Stimulated activated CD8-positive, alpha-beta memory T cell treated with anti-CD3 and anti-CD28 coated beads, Interleukin-2, amount 100 ng/mL, for 1 hour (primary cell): ENCODE results near the gene RPAP2.
"Not testable (repeated sequence)": the region's sequence is repeated elsewhere in the genome, so short reads cannot be mapped to it uniquely, and the experiment has no call there.

Experiments used
- DNase-seq, 2 donors: peaks; one replicate each; pipeline ENCODE4 v3.0.0-alpha.2; 2020; ENCODE audit warnings: low read depth in 2 of 2

The RPAP2 gene

GRCh38 chr1:92376345-92376744 lies 77.5 kb downstream of the RPAP2 start:
- DNase-seq: no peak

DNA sequence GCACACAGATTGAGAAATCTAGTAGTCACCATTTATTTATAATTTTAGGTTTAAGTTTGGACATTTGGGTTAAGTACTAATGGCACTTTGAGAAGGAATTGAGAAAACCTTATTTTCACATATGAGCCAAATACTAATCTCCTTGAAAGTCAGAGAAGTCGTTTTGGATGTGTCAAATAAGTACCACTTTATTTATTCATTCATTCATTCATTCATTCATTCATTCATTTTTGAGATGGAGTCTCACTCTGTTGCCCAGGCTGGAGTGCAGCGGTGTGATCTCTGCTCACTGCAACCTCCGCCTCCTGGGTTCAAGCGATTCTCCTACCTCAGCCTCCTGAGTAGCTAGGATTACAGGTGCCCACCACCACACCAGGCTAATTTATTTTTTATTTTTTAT lies 79.1 kb downstream of the RPAP2 start:
- not testable (repeated sequence) for DNase-seq

- no peak for DNase-seq
Observed at GRCh38 chr1:92380867-92381266, 82.0 kb downstream of the RPAP2 start.

DNA sequence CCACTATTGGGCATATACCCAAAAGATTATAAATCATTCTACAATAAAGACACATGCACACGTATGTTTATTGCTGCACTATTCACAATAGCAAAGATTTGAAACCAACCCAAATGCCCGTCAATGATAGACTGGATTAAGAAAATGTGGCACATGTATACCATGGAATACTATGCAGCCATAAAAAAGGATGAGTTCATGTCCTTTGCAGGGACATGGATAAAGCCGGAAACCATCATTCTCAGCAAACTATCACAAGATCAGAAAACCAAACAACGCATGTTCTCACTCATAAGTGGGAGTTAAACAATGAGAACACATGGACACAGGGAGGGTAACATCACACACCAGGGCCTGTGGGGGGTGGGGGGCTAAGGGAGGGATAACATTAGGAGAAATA lies 95.1 kb downstream of the RPAP2 start:
- DNase-seq: not testable (repeated sequence)

DNA sequence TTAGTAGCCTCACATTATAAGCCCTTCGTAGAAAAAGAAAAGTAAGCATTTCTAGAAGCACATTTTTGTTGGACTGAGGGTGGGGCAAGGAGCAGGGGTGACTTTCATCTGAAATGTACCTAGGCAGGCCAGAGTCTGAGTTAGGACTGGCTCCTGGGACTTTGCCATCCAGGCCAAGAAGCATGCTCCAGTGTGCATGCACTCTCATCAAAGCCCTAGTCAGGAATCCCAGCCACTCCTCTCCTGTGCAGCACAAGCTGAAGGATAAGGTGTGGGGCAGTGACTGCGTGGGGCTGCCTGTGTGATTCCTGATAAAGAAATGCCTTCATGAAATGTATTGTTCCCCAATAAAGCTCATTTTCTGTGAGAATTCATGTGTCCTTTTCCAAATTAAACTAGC lies 99.7 kb downstream of the RPAP2 start:
- DNase-seq: no peak

DNA sequence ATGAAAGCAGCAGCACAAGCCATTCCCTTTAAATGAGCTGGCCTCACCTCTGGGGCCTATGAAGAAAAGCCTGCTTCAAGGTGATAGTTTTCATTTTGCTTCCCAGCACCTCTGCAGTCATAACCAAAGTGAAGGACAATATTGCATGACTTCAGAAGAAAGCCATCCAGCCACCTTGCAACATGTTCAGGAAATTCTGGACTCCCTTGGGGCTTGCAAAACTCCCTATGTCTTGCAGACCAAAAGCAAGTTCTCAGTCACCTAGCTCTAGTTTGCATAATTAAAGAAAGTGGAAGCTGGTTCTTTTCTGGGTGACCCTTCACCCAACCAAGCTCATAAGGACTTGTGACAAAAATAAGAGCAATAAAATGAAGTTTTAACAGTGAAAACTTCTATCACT lies 100.2 kb downstream of the RPAP2 start:
- no peak for DNase-seq

GRCh38 chr1:92404661-92405060 lies 105.8 kb downstream of the RPAP2 start:
- no peak for DNase-seq

DNA sequence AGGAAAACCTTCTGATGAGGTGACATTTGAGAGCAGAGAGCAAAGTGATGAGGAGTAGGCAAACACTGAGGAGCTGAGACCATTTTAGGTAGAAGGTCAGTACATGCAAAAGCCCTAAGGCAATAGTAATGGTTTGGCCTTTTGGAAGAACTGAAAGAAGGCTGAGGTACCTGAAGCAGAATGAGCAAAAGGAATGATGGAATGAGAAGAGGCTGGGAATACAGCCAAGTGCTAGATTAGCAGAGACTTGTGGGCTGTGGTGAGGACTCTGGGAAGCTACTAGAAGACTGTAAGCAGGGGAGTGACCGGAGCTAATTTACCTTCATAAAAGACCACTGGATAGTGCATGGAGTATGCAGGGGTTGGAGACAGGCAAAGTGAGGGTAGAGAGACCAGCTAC lies 110.0 kb downstream of the RPAP2 start:
- no peak for DNase-seq

DNA sequence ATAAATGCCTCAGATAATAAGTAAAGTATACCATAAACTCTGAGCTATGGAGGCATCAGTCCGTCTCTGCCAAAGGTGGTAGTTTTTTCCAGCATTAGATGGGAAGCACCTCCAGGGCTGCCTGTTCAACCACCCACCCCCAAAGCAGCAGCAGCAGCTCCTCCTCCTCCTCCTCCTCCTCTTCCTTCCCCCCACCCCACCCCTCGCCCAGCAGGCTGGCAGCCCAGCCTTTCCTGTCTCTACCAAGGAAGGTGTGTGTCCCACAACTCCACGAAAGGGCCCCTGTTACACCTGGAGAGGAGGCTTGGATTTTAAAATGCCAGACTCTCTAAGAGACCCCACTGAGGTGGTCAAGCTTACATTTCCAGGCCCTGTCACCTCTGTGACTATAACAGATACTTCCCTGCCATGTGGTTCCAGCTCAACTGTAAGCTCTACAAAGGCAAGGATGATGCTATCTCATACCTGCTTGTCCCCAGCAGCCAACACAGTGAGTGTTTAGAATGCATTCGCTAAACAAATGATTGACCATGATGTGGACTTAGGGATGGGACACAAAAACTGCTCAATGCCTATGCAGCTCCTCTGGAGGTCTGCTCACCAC lies 111.2 kb downstream of the RPAP2 start:
- DNase-seq: no peak

DNA sequence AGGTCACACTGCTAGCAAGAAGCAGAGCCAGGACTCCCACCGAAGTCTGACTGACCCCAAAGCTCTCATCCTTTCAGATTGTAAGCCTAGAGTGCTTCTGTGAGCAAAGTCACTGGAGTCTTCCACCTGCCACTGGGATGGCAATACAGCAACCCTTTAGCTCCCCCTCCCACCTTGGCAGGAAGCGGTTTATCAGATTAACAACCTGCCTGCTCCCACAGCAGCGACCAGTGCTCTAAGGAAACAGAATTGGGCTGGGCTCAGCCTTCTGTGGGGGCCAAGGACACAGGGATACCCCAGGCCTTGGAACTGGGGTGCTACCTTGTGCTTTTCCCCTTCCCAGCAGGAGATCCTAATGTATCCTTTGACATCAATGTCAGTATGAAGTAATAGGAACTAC lies 111.8 kb downstream of the RPAP2 start:
- DNase-seq: no peak

GRCh38 chr1:92411511-92411910 lies 112.7 kb downstream of the RPAP2 start:
- DNase-seq: no peak

GRCh38 chr1:92419642-92420041 lies 120.8 kb downstream of the RPAP2 start:
- DNase-seq: no peak

DNA sequence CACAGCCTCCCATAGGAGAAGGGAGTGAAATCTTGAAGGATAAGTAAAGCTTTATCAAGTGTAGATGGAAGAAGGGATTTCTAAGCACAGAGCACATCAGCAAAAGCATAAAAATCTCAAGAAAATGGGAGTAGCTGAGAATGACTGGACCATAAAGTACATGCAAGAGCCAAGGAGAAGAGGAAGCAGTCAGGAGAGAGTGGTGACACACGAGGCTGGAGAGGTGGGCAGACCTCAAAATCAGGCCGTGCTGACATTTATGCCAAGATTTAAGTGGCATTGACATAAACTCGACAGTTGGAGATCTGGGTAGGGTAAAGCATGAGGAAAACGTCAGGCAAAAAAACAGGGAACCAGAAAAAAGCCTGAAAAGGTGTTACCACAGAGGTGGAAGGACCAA lies 125.5 kb downstream of the RPAP2 start:
- DNase-seq: no peak

- no peak for DNase-seq
Observed at GRCh38 chr1:92425617-92426016, 126.8 kb downstream of the RPAP2 start.

GRCh38 chr1:92430030-92430429 lies 131.2 kb downstream of the RPAP2 start:
- no peak for DNase-seq

GRCh38 chr1:92434572-92434971 lies 135.7 kb downstream of the RPAP2 start:
- not testable (repeated sequence) for DNase-seq

DNA sequence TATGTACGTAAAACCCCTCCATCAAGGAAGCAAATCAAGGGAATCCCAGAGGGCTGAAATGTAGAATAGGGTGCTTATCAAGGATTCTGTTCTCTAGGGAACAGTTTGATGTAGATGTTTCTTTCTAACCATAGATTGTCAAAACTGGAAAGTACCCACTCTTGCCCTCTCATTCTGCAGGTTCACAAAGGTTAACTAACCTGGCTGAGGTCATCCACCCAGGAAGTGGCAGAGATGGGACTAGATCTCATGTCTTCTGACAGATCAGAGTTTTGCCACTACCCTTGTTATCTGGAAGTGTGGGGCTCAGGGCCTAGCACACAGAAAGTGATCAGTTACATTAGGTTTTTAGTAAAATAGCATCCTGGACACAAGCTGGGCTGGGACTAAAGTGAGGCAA lies 140.4 kb downstream of the RPAP2 start:
- DNase-seq: no peak

DNA sequence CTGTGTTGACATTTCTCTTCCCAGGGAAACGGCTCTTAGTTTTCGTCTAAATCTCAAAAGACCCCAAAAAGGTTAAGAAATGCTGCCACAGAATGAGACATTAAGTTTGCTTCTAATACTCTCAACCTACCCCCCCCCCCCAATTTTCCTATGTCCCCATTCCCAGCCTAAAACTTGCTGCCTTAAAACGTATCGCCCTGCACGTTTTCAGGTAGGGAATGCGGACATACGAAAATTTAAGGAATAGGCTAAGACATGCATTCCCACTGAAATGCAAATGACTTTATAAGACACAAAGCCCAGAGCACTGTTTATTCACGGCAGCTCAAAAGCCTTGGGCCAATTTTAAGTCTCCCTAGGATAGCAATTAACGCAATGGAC lies 142.4 kb downstream of the RPAP2 start:
- DNase-seq: no peak

DNA sequence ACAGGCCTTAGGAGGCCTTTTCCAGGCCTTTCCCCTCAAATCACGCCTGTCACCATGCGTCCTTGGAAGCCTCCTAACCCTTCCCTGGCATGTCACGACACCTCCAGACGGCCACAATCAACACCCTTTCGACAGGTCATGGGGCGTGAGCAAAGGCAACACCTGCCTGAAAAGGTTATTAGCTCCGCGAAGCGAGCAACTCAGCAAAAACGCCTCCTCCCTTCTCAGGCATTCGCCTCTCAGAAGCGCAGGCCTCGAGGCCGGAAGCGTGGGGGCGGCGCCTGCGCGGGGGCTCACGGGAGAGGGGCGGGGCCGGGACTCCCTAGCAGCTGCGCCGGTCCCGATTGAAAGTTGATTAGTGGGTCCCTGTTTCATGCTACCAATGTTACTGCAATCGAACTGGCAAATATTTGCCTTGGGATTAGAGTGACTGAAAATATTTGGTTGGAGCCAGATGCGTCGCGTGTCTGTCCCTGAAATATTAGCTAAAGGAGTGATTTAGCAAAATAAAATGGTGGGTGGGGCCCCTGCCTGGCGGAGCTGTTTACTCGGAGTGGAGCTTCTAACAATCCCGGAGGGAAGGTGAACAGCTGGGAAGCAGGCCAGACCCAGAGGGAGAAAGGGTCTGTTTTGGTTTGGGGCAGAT lies 143.0 kb downstream of the RPAP2 start:
- DNase-seq: no peak

GRCh38 chr1:92442351-92442750 lies 143.5 kb downstream of the RPAP2 start:
- DNase-seq: no peak

DNA sequence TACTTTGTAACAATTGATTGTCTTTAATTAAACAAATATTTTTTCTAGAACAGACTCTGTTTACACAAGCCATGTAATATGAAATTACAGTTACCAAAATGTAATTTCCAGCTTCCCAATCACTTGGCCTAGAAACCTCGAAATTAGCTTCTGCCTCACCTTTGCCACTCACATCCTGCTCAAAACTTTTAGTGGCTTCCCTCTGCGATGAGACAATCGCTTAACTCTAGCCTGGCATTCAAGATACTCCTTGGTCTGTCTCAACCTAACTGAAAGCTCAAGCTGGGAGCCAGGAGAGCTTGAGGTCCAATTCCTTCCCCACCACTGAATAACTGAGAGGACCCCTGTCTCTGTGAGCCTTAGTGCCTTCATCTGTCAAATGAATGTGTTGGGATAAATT lies 145.0 kb downstream of the RPAP2 start:
- no peak for DNase-seq

GRCh38 chr1:92444351-92444750 lies 145.5 kb downstream of the RPAP2 start:
- DNase-seq: no peak

DNA sequence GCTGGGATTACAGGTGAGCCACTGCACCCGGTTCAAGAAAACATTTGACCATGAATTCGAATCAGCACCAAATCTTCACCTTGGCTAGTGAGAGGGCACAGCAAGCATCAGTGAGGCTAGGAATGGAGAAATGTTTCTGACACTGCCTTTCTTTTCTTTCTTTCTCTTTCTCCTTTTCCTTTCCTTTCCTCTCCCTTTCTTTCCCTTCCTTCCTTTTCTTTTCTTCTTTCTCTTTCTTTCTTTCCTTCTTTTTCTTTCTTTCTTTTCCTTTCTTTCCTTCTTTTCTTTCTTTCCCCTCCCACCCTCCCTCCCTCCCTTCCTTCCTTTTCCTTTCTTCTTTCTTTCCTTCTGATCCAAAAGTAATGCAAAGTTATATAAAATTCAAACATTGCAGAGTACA lies 147.0 kb downstream of the RPAP2 start:
- DNase-seq: no peak

DNA sequence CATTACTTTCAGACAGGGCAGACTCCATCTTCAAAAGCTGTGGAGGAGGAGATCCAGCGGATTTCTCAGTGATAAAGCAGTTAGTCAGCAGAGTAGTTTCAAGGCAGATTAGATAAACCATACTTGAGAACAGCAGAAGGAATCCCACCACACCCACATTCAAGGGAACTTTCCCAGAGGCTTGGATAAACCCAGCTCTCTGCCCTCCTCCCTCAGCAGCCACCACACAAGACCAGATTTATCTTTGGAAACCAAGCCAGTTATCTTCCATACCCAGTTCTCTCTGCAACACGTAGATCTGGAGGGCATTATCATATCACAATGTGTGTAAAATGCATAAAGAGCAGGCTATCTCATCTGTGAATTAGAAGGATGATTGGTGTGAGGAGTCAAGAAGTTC lies 147.7 kb downstream of the RPAP2 start:
- no peak for DNase-seq
